OCI-LY7 (cell line): ENCODE results near the gene PPP1R9A.

Experiments
- CTCF ChIP-seq: fragments of 200-600 bp; sonication (generic); conservative IDR thresholded peaks from 2 replicates; pipeline ENCODE4 v1.5.1; 2014; ENCODE audit warnings: mild to moderate bottlenecking, antibody characterized with exemption, low read length, moderate library complexity, mixed read lengths
- EZH2phosphoT487 ChIP-seq: fragments of 200-600 bp; sonication (generic); IDR thresholded peaks from 2 replicates; pipeline ENCODE4 v1.6.1; 2018; ENCODE audit warnings: low read depth, borderline replicate concordance, mild to moderate bottlenecking, mixed run types, antibody characterized with exemption, low read length, moderate library complexity, mixed read lengths

- TF ChIP-seq CTCF (no peak), EZH2phosphoT487 (no peak)
Measured at GRCh38 chr7:94874036-94874785, 33.2 kb upstream of the PPP1R9A start.
